Vagina (tissue), 2 donors: ENCODE data around the gene SRRD. TPM values are rescaled to one million over a fixed set of nuclear protein-coding genes. Genes with fewer than 3 reads are reported as not detected.

Experiments
- DNase-seq, 2 donors: peaks; one replicate each; pipeline ENCODE4 v3.0.0-alpha.2; 2017; ENCODE audit errors: extremely low spot score in 2 of 2
- H3K27ac ChIP-seq: fragments of 200-600 bp; sonication (generic); one replicate; pipeline ENCODE4 v1.5.1; 2019
- H3K27me3 ChIP-seq: fragments of 200-600 bp; sonication (generic); one replicate; pipeline ENCODE4 v1.5.1; 2019
- H3K36me3 ChIP-seq, 2 donors: fragments of 200-600 bp; sonication (generic); one replicate each; pipeline ENCODE4 v1.5.1; 2017 to 2019
- H3K4me1 ChIP-seq: fragments of 200-600 bp; sonication (generic); one replicate; pipeline ENCODE4 v1.5.1; 2019
- H3K4me3 ChIP-seq, 2 donors: fragments of 200-600 bp; sonication (generic); 1 replicate in 1 of 2; 2 replicates in 1 of 2; pipeline ENCODE4 v1.5.1; 2016 to 2019
- H3K9me3 ChIP-seq: fragments of 200-600 bp; sonication (generic); one replicate; pipeline ENCODE4 v1.5.1; 2019
- POLR2A ChIP-seq, 2 donors: fragments of 450-650 bp; IDR thresholded peaks; one replicate each; pipeline ENCODE4 v1.6.1; 2017; ENCODE audit warnings: antibody characterized with exemption in 2 of 2, mild to moderate bottlenecking in 2 of 2, moderate library complexity in 2 of 2
- POLR2AphosphoS5 ChIP-seq, 2 donors: sonication (generic); formaldehyde crosslinking; IDR thresholded peaks; one replicate each; pipeline ENCODE4 v1.9.0; 2017; ENCODE audit warnings: antibody characterized with exemption in 2 of 2, mild to moderate bottlenecking in 2 of 2, low read depth in 1 of 2; ENCODE audit not compliant: insufficient read depth in 1 of 2
- intact Hi-C: fragments of 100-400 bp; cut with DNase I; formaldehyde crosslinking; loops from one replicate; pipeline ENCODE4 v1.15.1; 2023
- total RNA-seq: library from RNA; depleted of rRNA; stranded (reverse); fragments of >200 nt; gene quantifications from one replicate; pipeline ENCODE4 v1.2.3, GENCODE V29; 2016
- TF ChIP-seq, protein P1 (sequence below), 3 experiments: fragments of 450-650 bp in 2 of 3; fragments of 200-600 bp in 1 of 3; sonication (generic) in 1 of 3; IDR thresholded peaks; one replicate each; pipeline ENCODE4 v1.5.1; 2017 to 2019; ENCODE audit warnings: antibody characterized with exemption in 3 of 3, mild to moderate bottlenecking in 2 of 3, moderate library complexity in 2 of 3

The SRRD gene
- total RNA-seq, 1 donor from 2014 or later = 11.0 TPM

- DNase-seq = no peak
- intact Hi-C loops = no loop called here
- H3K4me3 ChIP-seq = no peak overlapping the region
- H3K27me3 ChIP-seq = no peaks in the 10 kb centered on the region
- no peak overlapping the region for H3K27ac ChIP-seq
- H3K4me1 ChIP-seq = no peaks in the 10 kb centered on the region
- H3K36me3 ChIP-seq = peaks cover 0 to 49% of the 10 kb centered on the region in 2 donors
- TF ChIP-seq POLR2AphosphoS5 (IDR thresholded peaks at IDR 0.05; ENCODE audit: insufficient read depth in 1 of 2, low read depth in 1 of 2) (no peak), POLR2A (IDR thresholded peaks at IDR 0.05) (no peak)
- TF ChIP-seq, protein P1, sequence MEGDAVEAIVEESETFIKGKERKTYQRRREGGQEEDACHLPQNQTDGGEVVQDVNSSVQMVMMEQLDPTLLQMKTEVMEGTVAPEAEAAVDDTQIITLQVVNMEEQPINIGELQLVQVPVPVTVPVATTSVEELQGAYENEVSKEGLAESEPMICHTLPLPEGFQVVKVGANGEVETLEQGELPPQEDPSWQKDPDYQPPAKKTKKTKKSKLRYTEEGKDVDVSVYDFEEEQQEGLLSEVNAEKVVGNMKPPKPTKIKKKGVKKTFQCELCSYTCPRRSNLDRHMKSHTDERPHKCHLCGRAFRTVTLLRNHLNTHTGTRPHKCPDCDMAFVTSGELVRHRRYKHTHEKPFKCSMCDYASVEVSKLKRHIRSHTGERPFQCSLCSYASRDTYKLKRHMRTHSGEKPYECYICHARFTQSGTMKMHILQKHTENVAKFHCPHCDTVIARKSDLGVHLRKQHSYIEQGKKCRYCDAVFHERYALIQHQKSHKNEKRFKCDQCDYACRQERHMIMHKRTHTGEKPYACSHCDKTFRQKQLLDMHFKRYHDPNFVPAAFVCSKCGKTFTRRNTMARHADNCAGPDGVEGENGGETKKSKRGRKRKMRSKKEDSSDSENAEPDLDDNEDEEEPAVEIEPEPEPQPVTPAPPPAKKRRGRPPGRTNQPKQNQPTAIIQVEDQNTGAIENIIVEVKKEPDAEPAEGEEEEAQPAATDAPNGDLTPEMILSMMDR (IDR thresholded peaks at IDR 0.05) = no peak
- no peaks in the 10 kb centered on the region for H3K9me3 ChIP-seq
Observed at GRCh38 chr22:26457661-26458272, 25.9 kb upstream of the SRRD start.

- no peak for DNase-seq
Observed at GRCh38 chr22:26460202-26460601, 23.5 kb upstream of the SRRD start.

DNA sequence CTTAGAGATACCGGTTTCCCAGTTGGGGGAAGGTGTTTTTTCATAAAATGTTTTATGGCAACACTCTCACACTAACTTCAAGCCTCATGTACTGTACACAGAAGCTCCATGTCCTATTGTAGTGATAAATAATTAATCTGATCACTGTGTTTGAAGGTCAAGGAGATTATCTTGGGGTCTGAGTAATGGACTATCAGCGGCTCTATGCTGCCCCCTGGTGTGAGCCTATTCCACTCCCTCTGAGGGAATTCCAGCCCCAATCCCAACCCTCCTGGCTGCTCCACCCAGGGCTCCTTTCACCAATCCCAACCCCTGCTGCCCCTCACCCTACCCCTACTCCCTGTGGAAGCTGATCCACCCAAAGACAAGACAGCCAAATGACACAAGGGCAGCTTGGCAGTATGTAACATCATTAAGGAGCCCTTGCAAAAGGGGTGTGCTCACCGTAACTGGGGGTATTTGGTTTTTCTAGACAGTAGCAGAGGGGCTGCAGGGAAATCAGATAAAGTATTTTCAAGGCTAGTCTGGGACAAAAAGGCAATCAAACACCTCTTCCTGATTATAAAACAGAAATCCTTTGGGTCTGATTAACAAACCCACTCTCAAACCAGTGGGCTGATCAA, 22.4 kb upstream of the SRRD start:
- TF ChIP-seq, protein P1 (IDR thresholded peaks at IDR 0.05) = peak; percentile 17 to 64 (median 40)
- TF ChIP-seq POLR2A (IDR thresholded peaks at IDR 0.05) (no peak), POLR2AphosphoS5 (IDR thresholded peaks at IDR 0.05; ENCODE audit: insufficient read depth in 1 of 2, low read depth in 1 of 2) (no peak)
- no peak for DNase-seq
- no peak overlapping the region for H3K27ac ChIP-seq
- H3K27me3 ChIP-seq = no peaks in the 10 kb centered on the region
- intact Hi-C loops = no loop called here
- no peaks in the 10 kb centered on the region for H3K4me1 ChIP-seq
- peaks cover 0 to 57% of the 10 kb centered on the region in 2 donors for H3K36me3 ChIP-seq
- H3K9me3 ChIP-seq = no peaks in the 10 kb centered on the region
- no peak overlapping the region for H3K4me3 ChIP-seq

More at GRCh38 chr22:26460202-26460601, 23.5 kb upstream of the SRRD start:
- Histone ChIP-seq H3K4me3 (no peak overlapping the region), H3K27ac (no peak overlapping the region), H3K27me3 (no peaks in the 10 kb centered on the region), H3K9me3 (no peaks in the 10 kb centered on the region), H3K36me3 (peaks cover 0 to 54% of the 10 kb centered on the region in 2 donors), H3K4me1 (no peaks in the 10 kb centered on the region)
- intact Hi-C loops = no loop called here
- TF ChIP-seq POLR2AphosphoS5 (IDR thresholded peaks at IDR 0.05; ENCODE audit: insufficient read depth in 1 of 2, low read depth in 1 of 2) (no peak), POLR2A (IDR thresholded peaks at IDR 0.05) (no peak)
- TF ChIP-seq, protein P1 (IDR thresholded peaks at IDR 0.05) = no peak

GRCh38 chr22:26462051-26462450, 21.6 kb upstream of the SRRD start:
- intact Hi-C loops = no loop called here
- DNase-seq = no peak
- H3K9me3 ChIP-seq = no peaks in the 10 kb centered on the region
- TF ChIP-seq POLR2AphosphoS5 (IDR thresholded peaks at IDR 0.05; ENCODE audit: insufficient read depth in 1 of 2, low read depth in 1 of 2) (no peak), POLR2A (IDR thresholded peaks at IDR 0.05) (no peak)
- TF ChIP-seq, protein P1 (IDR thresholded peaks at IDR 0.05) = no peak
- H3K36me3 ChIP-seq = peaks cover 0 to 57% of the 10 kb centered on the region in 2 donors
- no peaks in the 10 kb centered on the region for H3K27me3 ChIP-seq
- H3K4me3 ChIP-seq = no peak overlapping the region
- no peaks in the 10 kb centered on the region for H3K4me1 ChIP-seq
- no peak overlapping the region for H3K27ac ChIP-seq

DNA sequence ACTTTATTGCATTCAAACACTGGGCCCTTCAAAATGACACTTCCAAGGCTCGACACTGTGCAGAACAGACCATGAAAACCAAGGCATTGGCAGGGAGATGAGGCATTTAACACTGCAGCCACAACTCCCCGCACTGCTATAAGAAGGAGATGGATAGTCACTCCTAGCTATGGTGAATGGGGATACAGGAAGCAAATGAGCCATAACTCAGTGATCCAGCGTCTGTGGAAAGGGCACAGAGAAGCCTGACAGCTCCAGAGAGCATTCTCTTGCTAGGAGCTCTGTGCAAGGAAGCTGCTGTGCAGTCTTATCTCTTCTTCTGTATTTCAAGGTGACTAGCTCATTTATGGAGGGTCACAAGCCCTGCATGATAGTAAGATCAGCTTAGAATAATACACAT, 21.0 kb upstream of the SRRD start:
- Histone ChIP-seq H3K9me3 (no peaks in the 10 kb centered on the region), H3K4me1 (no peaks in the 10 kb centered on the region), H3K4me3 (no peak overlapping the region), H3K36me3 (peaks cover 0 to 55% of the 10 kb centered on the region in 2 donors), H3K27ac (no peak overlapping the region), H3K27me3 (no peaks in the 10 kb centered on the region)
- intact Hi-C loops = no loop called here
- DNase-seq = no peak
- TF ChIP-seq POLR2AphosphoS5 (IDR thresholded peaks at IDR 0.05; ENCODE audit: insufficient read depth in 1 of 2, low read depth in 1 of 2) (no peak), POLR2A (IDR thresholded peaks at IDR 0.05) (no peak)
- TF ChIP-seq, protein P1 (IDR thresholded peaks at IDR 0.05) = no peak
